ENCODE results near the gene TMEM171.

TMEM171 gene

DNA sequence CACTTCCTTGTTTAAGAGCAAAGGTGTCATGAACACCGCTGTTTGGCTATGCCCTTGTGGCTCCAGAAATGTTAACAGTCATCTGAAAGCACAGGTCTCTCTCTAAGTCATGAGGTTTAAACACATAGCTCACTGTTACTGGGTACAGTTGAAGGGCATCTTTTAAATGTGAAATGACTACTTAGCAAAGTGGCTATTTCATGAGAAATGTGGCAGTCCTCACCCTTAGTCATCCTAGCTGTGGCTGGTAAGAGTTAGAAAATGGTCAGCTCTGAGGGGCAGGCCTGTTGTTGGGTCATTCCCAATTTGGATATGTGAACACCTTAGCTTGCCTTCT lies 24.2 kb upstream of the TMEM171 start:
- H3K4me3 ChIP-seq (ENCODE audit: control insufficient read depth in 1 of 7, extremely low read depth in 1 of 7, insufficient read depth in 4 of 7, low read depth in 2 of 7, low read length in 6 of 7), result no peak overlapping the region
- DNase-seq, result peak in 1 of 3 donors; percentile 9
- H3K27ac ChIP-seq (ENCODE audit: insufficient read depth in 1 of 2, low read depth in 1 of 2, low read length in 2 of 2, poor library complexity in 1 of 2, severe bottlenecking in 2 of 2), result no peak overlapping the region
- no peaks in the 10 kb centered on the region for H3K27me3 ChIP-seq (replicated peaks in 2 of 5; ENCODE audit: control insufficient read depth in 4 of 5, insufficient read depth in 5 of 5, low read length in 4 of 5)
- POLR2A ChIA-PET, result no interaction called here
- peaks cover 2 to 16% (median 3%) of the 10 kb centered on the region in 5 experiments for H3K9me3 ChIP-seq (ENCODE audit: control extremely low read depth in 1 of 5, control insufficient read depth in 4 of 5, insufficient read depth in 2 of 5, low read depth in 1 of 5, low read length in 4 of 5)
- H3K4me1 ChIP-seq (ENCODE audit: control extremely low read depth in 1 of 4, control insufficient read depth in 4 of 4, insufficient read depth in 4 of 4, low read length in 3 of 4), result no peaks in the 10 kb centered on the region
- H3K36me3 ChIP-seq (ENCODE audit: control insufficient read depth in 4 of 4, insufficient read depth in 4 of 4, low read length in 3 of 4), result peaks cover 0 to 3% (median 0%) of the 10 kb centered on the region in 4 experiments
- no CpG with 5 or more reads among the region's 1 CpG for WGBS (ENCODE audit: insufficient coverage)
- CTCF ChIA-PET, result interaction anchor here (1.6 kb wide), 1 partner anchor 19 kb away, joined by 4 read pairs; no protein-coding TSS in a partner anchor

DNA sequence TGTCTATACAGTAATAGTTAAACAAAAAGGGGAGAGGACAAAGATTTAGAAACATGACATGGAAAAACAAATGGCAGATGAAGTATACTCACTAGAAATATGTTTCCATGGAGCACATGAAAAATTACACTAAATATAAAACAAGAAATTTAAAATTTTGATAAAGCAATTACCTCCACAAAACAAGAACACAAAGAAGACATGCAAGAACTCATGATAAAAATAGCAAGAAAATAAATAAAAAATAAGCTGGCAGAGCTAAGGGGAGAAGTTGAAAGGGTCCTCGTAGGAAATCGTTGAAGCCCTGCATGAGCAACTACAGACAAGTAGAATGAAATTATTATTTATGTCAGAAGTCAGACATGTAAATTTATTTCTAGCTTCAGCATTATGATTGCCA lies 22.6 kb upstream of the TMEM171 start:
- ChIA-PET POLR2A (no interaction called here), CTCF (interaction anchor here (0.9 kb wide), 1 partner anchor 9 kb away, joined by 4 read pairs; no protein-coding TSS in a partner anchor)
- 94% methylated on average over 2 of the region's 2 CpGs for WGBS (ENCODE audit: insufficient coverage)
- DNase-seq, result no peak
- Histone ChIP-seq H3K27me3 (replicated peaks in 2 of 5; ENCODE audit: control insufficient read depth in 4 of 5, insufficient read depth in 5 of 5, low read length in 4 of 5) (peaks cover 0 to 3% (median 0%) of the 10 kb centered on the region in 5 experiments), H3K4me1 (ENCODE audit: control extremely low read depth in 1 of 4, control insufficient read depth in 4 of 4, insufficient read depth in 4 of 4, low read length in 3 of 4) (no peaks in the 10 kb centered on the region), H3K9me3 (ENCODE audit: control extremely low read depth in 1 of 5, control insufficient read depth in 4 of 5, insufficient read depth in 2 of 5, low read depth in 1 of 5, low read length in 4 of 5) (peaks cover 2 to 16% (median 3%) of the 10 kb centered on the region in 5 experiments), H3K4me3 (ENCODE audit: control insufficient read depth in 1 of 7, extremely low read depth in 1 of 7, insufficient read depth in 4 of 7, low read depth in 2 of 7, low read length in 6 of 7) (no peak overlapping the region), H3K27ac (ENCODE audit: insufficient read depth in 1 of 2, low read depth in 1 of 2, low read length in 2 of 2, poor library complexity in 1 of 2, severe bottlenecking in 2 of 2) (no peak overlapping the region), H3K36me3 (ENCODE audit: control insufficient read depth in 4 of 4, insufficient read depth in 4 of 4, low read length in 3 of 4) (no peaks in the 10 kb centered on the region)

DNA sequence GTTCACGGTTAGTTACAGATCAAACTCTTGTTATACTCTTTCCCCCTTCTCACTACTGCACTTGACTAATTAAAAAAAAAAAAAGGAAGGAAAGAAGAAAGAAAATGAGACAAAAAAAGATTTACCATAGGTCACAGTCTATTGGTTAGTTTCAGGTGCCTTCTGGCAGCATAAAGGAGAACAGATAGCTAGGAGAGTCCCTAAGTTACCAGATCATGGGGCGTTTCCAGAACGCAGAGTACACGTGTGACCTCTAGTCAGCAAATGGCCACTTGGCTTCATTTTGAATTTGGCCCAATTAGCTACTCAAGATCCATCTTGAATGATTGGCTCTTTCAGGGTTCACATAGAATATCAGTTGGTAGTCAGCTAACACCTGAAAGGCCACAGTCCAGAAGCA lies 20.3 kb upstream of the TMEM171 start:
- Histone ChIP-seq H3K4me1 (ENCODE audit: control extremely low read depth in 1 of 4, control insufficient read depth in 4 of 4, insufficient read depth in 4 of 4, low read length in 3 of 4) (no peaks in the 10 kb centered on the region), H3K27ac (ENCODE audit: insufficient read depth in 1 of 2, low read depth in 1 of 2, low read length in 2 of 2, poor library complexity in 1 of 2, severe bottlenecking in 2 of 2) (no peak overlapping the region), H3K36me3 (ENCODE audit: control insufficient read depth in 4 of 4, insufficient read depth in 4 of 4, low read length in 3 of 4) (no peaks in the 10 kb centered on the region), H3K9me3 (ENCODE audit: control extremely low read depth in 1 of 5, control insufficient read depth in 4 of 5, insufficient read depth in 2 of 5, low read depth in 1 of 5, low read length in 4 of 5) (peaks cover 2 to 16% (median 3%) of the 10 kb centered on the region in 5 experiments), H3K4me3 (ENCODE audit: control insufficient read depth in 1 of 7, extremely low read depth in 1 of 7, insufficient read depth in 4 of 7, low read depth in 2 of 7, low read length in 6 of 7) (no peak overlapping the region), H3K27me3 (replicated peaks in 2 of 5; ENCODE audit: control insufficient read depth in 4 of 5, insufficient read depth in 5 of 5, low read length in 4 of 5) (peaks cover 0 to 3% (median 0%) of the 10 kb centered on the region in 5 experiments)
- CTCF ChIA-PET, result no interaction called here
- WGBS (ENCODE audit: insufficient coverage), result 96% methylated on average over 3 of the region's 4 CpGs
- POLR2A ChIA-PET, result no interaction called here
- no peak for DNase-seq

DNA sequence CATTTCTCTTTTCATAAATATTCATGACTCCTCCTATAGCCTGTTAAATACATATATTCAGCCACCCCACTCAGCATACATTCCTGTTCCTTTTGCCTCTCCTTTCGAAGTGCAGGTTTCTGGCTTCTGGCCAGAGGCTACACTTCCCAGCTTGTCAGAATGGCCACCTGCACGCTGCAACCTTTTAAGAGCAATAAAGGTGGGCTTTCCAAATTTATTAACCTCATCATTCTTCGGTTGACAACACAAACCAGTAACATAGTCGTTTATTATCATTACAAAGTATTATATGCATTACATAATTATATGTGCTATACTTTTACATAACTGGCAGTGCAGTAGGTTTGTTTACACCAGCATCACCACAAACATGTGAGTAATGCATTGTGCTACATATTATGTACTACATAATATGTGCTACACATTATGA lies 16.5 kb upstream of the TMEM171 start:
- POLR2A ChIA-PET, result no interaction called here
- peaks cover 0 to 9% (median 0%) of the 10 kb centered on the region in 5 experiments for H3K9me3 ChIP-seq (ENCODE audit: control extremely low read depth in 1 of 5, control insufficient read depth in 4 of 5, insufficient read depth in 2 of 5, low read depth in 1 of 5, low read length in 4 of 5)
- H3K27ac ChIP-seq (ENCODE audit: insufficient read depth in 1 of 2, low read depth in 1 of 2, low read length in 2 of 2, poor library complexity in 1 of 2, severe bottlenecking in 2 of 2), result no peak overlapping the region
- H3K27me3 ChIP-seq (replicated peaks in 2 of 5; ENCODE audit: control insufficient read depth in 4 of 5, insufficient read depth in 5 of 5, low read length in 4 of 5), result peaks cover 0 to 3% (median 0%) of the 10 kb centered on the region in 5 experiments
- WGBS (ENCODE audit: insufficient coverage), result 92% methylated on average over 1 of the region's 4 CpGs
- no peak for DNase-seq
- H3K4me3 ChIP-seq (ENCODE audit: control insufficient read depth in 1 of 7, extremely low read depth in 1 of 7, insufficient read depth in 4 of 7, low read depth in 2 of 7, low read length in 6 of 7), result no peak overlapping the region
- CTCF ChIA-PET, result interaction anchor here (0.7 kb wide), 1 partner anchor 10 kb away, joined by 4 read pairs; no protein-coding TSS in a partner anchor
- no peaks in the 10 kb centered on the region for H3K36me3 ChIP-seq (ENCODE audit: control insufficient read depth in 4 of 4, insufficient read depth in 4 of 4, low read length in 3 of 4)
- H3K4me1 ChIP-seq (ENCODE audit: control extremely low read depth in 1 of 4, control insufficient read depth in 4 of 4, insufficient read depth in 4 of 4, low read length in 3 of 4), result no peaks in the 10 kb centered on the region

DNA sequence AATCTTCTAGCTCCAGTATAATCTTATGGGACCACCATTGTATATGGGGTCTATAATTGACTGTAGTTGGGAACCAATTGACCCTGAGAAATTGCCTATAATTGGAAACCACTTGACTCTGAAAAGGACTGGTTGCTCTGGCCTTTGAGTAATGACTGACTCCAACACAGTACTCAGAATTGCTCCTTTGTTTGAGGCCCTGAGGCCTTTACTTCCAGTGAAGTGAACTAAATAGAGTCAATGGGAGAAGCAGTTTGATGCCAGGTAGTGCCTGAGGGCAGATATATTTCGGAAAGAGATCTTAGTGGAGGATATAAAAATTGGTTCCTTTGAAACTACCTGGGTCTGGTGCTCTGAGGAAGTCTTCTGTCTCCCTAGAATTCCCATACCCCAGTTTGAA lies 16.0 kb upstream of the TMEM171 start:
- ChIA-PET CTCF (interaction anchor here (0.7 kb wide), 1 partner anchor 10 kb away, joined by 4 read pairs; no protein-coding TSS in a partner anchor), POLR2A (no interaction called here)
- Histone ChIP-seq H3K36me3 (ENCODE audit: control insufficient read depth in 4 of 4, insufficient read depth in 4 of 4, low read length in 3 of 4) (no peaks in the 10 kb centered on the region), H3K4me1 (ENCODE audit: control extremely low read depth in 1 of 4, control insufficient read depth in 4 of 4, insufficient read depth in 4 of 4, low read length in 3 of 4) (no peaks in the 10 kb centered on the region), H3K4me3 (ENCODE audit: control insufficient read depth in 1 of 7, extremely low read depth in 1 of 7, insufficient read depth in 4 of 7, low read depth in 2 of 7, low read length in 6 of 7) (no peak overlapping the region), H3K27me3 (replicated peaks in 2 of 5; ENCODE audit: control insufficient read depth in 4 of 5, insufficient read depth in 5 of 5, low read length in 4 of 5) (peaks cover 0 to 3% (median 0%) of the 10 kb centered on the region in 5 experiments), H3K27ac (ENCODE audit: insufficient read depth in 1 of 2, low read depth in 1 of 2, low read length in 2 of 2, poor library complexity in 1 of 2, severe bottlenecking in 2 of 2) (no peak overlapping the region), H3K9me3 (ENCODE audit: control extremely low read depth in 1 of 5, control insufficient read depth in 4 of 5, insufficient read depth in 2 of 5, low read depth in 1 of 5, low read length in 4 of 5) (peaks cover 0 to 11% (median 0%) of the 10 kb centered on the region in 5 experiments)
- DNase-seq, result no peak
- WGBS (ENCODE audit: insufficient coverage), result 83% methylated on average over 1 of the region's 1 CpG

DNA sequence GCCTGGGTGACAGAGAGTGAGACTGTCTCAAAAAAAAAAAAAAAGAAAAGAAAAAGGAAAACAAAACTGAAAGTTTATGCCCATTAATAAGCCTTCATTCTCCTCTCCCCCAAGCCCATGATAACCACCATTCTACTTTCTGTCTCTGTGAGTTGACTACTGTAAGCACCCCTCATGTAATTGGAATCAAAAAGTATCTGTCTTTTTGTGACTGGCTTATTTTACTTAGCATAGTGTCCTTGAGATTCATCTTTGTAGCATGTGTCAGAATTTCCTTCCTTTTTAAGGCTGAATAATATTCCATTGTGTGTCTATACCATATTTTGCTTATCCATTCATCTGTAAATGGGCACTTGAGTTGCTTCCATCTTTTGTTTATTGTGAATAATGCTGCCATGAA lies 14.0 kb upstream of the TMEM171 start:
- POLR2A ChIA-PET, result no interaction called here

DNA sequence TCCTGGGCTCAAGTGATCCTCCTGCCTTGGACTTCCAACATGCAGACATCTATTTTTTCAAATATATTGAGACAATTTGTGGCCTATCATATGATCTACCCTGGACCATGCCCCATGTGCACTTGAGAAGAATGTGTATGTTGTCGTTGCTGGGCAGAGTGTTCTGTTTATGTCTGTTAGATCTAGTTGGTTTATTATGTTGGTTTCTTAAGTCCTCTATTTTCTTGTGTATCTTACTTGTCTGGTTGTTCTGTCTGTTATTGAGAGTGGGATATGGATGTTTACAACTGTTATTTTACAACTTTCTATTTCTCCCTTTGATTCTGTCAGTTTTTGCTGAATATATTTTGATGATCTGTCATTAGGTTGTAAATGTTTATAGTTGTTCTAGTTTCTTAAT lies 10.2 kb upstream of the TMEM171 start:
- H3K27ac ChIP-seq (ENCODE audit: insufficient read depth in 1 of 2, low read depth in 1 of 2, low read length in 2 of 2, poor library complexity in 1 of 2, severe bottlenecking in 2 of 2), result no peak overlapping the region
- 100% methylated on average over 1 of the region's 1 CpG for WGBS (ENCODE audit: insufficient coverage)
- ChIA-PET CTCF (no interaction called here), POLR2A (no interaction called here)
- H3K4me3 ChIP-seq (ENCODE audit: control insufficient read depth in 1 of 7, extremely low read depth in 1 of 7, insufficient read depth in 4 of 7, low read depth in 2 of 7, low read length in 6 of 7), result no peak overlapping the region
- peaks cover 2 to 28% (median 15%) of the 10 kb centered on the region in 5 experiments for H3K27me3 ChIP-seq (replicated peaks in 2 of 5; ENCODE audit: control insufficient read depth in 4 of 5, insufficient read depth in 5 of 5, low read length in 4 of 5)
- H3K9me3 ChIP-seq (ENCODE audit: control extremely low read depth in 1 of 5, control insufficient read depth in 4 of 5, insufficient read depth in 2 of 5, low read depth in 1 of 5, low read length in 4 of 5), result peaks cover 0 to 11% (median 0%) of the 10 kb centered on the region in 5 experiments
- no peaks in the 10 kb centered on the region for H3K36me3 ChIP-seq (ENCODE audit: control insufficient read depth in 4 of 4, insufficient read depth in 4 of 4, low read length in 3 of 4)
- H3K4me1 ChIP-seq (ENCODE audit: control extremely low read depth in 1 of 4, control insufficient read depth in 4 of 4, insufficient read depth in 4 of 4, low read length in 3 of 4), result no peaks in the 10 kb centered on the region
- DNase-seq, result no peak

More for the DNA sequence above, 14.0 kb upstream of the TMEM171 start:
- CTCF ChIA-PET, result interaction anchor here (0.8 kb wide), 1 partner anchor 8 kb away, joined by 4 read pairs; no protein-coding TSS in a partner anchor
- H3K9me3 ChIP-seq (ENCODE audit: control extremely low read depth in 1 of 5, control insufficient read depth in 4 of 5, insufficient read depth in 2 of 5, low read depth in 1 of 5, low read length in 4 of 5), result peaks cover 0 to 11% (median 0%) of the 10 kb centered on the region in 5 experiments
- no peak overlapping the region for H3K27ac ChIP-seq (ENCODE audit: insufficient read depth in 1 of 2, low read depth in 1 of 2, low read length in 2 of 2, poor library complexity in 1 of 2, severe bottlenecking in 2 of 2)
- no peak overlapping the region for H3K4me3 ChIP-seq (ENCODE audit: control insufficient read depth in 1 of 7, extremely low read depth in 1 of 7, insufficient read depth in 4 of 7, low read depth in 2 of 7, low read length in 6 of 7)
- H3K27me3 ChIP-seq (replicated peaks in 2 of 5; ENCODE audit: control insufficient read depth in 4 of 5, insufficient read depth in 5 of 5, low read length in 4 of 5), result peaks cover 0 to 6% (median 0%) of the 10 kb centered on the region in 5 experiments
- no peak for DNase-seq
- no peaks in the 10 kb centered on the region for H3K36me3 ChIP-seq (ENCODE audit: control insufficient read depth in 4 of 4, insufficient read depth in 4 of 4, low read length in 3 of 4)
- no peaks in the 10 kb centered on the region for H3K4me1 ChIP-seq (ENCODE audit: control extremely low read depth in 1 of 4, control insufficient read depth in 4 of 4, insufficient read depth in 4 of 4, low read length in 3 of 4)
